ENCODE data around the gene REV1.
"Not testable (repeated sequence)": the region's sequence is repeated elsewhere in the genome, so short reads cannot be mapped to it uniquely, and the experiment has no call there.

DNA sequence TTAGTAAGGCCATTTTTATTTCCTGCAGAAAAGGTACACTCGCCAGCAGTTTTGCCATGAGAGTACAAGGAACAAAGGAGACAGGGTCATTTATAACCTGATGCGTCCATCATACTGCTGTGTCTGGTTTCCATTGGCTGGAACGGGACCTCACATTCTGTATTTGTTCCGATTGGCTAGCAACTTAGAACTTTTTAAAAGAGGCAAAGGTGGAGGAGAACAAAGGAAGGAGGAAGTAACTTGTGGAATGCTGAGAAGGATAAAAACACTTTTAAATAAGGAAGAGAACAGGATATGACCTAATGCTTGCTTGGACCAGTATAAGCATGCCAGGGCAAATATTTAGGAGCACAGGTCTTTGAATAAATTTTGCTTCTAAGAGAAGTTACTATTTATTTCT, 14.7 kb downstream of the REV1 start:
- TF ChIP-seq, protein P1, sequence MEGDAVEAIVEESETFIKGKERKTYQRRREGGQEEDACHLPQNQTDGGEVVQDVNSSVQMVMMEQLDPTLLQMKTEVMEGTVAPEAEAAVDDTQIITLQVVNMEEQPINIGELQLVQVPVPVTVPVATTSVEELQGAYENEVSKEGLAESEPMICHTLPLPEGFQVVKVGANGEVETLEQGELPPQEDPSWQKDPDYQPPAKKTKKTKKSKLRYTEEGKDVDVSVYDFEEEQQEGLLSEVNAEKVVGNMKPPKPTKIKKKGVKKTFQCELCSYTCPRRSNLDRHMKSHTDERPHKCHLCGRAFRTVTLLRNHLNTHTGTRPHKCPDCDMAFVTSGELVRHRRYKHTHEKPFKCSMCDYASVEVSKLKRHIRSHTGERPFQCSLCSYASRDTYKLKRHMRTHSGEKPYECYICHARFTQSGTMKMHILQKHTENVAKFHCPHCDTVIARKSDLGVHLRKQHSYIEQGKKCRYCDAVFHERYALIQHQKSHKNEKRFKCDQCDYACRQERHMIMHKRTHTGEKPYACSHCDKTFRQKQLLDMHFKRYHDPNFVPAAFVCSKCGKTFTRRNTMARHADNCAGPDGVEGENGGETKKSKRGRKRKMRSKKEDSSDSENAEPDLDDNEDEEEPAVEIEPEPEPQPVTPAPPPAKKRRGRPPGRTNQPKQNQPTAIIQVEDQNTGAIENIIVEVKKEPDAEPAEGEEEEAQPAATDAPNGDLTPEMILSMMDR (IDR thresholded peaks at IDR 0.05; ENCODE audit: low read length) = not testable (repeated sequence)
- TF ChIP-seq EZH2 (IDR thresholded peaks at IDR 0.05; ENCODE audit: borderline replicate concordance, low read length) = not testable (repeated sequence)

Data from OCI-LY1 (cell line).